Stomach (tissue), 4 donors: ENCODE data around the gene FANK1.

Source experiments
- EP300 ChIP-seq: sonication (generic); formaldehyde crosslinking; IDR thresholded peaks from one replicate; pipeline ENCODE4 v1.6.1; 2017; ENCODE audit warnings: antibody characterized with exemption
- POLR2A ChIP-seq, 4 donors: fragments of 450-650 bp; IDR thresholded peaks; one replicate each; pipeline ENCODE4 v1.6.1; 2016; ENCODE audit warnings: antibody characterized with exemption in 4 of 4, control low read depth in 2 of 4, mild to moderate bottlenecking in 1 of 4, moderate library complexity in 1 of 4
- POLR2AphosphoS5 ChIP-seq, 3 donors: sonication (generic); formaldehyde crosslinking; IDR thresholded peaks; one replicate each; pipeline ENCODE4 v1.6.1; 2016; ENCODE audit warnings: antibody characterized with exemption in 3 of 3
- TF ChIP-seq, protein P1 (sequence below), 7 experiments: fragments of 450-650 bp in 4 of 7; fragments of 200-600 bp in 3 of 7; sonication (generic) in 3 of 7; IDR thresholded peaks; one replicate each; pipeline ENCODE4 v1.5.1; 2016 to 2019; ENCODE audit warnings: antibody characterized with exemption in 7 of 7, control low read depth in 2 of 7, mild to moderate bottlenecking in 1 of 7

DNA sequence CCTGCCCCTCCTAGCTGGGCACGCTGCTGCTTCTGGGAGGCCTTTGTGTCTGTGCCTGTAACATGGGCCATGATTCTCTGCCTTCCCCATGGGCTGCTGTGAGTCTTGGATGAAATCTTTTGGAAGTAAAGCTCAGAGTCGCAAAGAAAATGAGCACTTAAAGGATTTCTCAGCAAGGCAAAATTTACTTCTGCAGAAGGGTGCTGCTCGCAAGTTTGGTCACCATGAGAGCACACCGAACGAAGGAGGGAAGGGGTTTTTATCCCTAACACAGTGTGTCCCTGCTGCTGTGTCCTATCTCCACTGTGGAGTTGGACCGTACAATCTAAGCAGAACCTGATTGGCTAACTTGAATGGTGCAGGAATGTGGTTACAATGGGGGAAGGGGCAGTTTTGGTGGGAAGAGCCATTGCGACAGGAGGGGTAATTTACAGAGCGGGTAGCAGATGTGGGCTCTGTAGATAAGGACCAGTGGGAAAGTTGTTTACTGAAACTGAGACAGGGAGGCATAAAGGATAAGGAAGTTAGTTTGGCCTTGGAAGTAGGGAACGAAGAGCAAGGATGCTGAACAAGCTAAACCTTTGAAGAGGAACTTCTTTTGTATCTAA lies 57.5 kb downstream of the FANK1 start:
- TF ChIP-seq EP300 (no peak), POLR2AphosphoS5 (IDR thresholded peaks at IDR 0.05) (no peak), POLR2A (IDR thresholded peaks at IDR 0.05) (no peak)
- TF ChIP-seq, protein P1, sequence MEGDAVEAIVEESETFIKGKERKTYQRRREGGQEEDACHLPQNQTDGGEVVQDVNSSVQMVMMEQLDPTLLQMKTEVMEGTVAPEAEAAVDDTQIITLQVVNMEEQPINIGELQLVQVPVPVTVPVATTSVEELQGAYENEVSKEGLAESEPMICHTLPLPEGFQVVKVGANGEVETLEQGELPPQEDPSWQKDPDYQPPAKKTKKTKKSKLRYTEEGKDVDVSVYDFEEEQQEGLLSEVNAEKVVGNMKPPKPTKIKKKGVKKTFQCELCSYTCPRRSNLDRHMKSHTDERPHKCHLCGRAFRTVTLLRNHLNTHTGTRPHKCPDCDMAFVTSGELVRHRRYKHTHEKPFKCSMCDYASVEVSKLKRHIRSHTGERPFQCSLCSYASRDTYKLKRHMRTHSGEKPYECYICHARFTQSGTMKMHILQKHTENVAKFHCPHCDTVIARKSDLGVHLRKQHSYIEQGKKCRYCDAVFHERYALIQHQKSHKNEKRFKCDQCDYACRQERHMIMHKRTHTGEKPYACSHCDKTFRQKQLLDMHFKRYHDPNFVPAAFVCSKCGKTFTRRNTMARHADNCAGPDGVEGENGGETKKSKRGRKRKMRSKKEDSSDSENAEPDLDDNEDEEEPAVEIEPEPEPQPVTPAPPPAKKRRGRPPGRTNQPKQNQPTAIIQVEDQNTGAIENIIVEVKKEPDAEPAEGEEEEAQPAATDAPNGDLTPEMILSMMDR (IDR thresholded peaks at IDR 0.05): no peak
